GM19328 (cell line): ENCODE data around the gene ENKD1.
"Not testable (repeated sequence)": the region's sequence is repeated elsewhere in the genome, so short reads cannot be mapped to it uniquely, and the experiment has no call there.

Experiments used
- ATAC-seq: cut with Tn5 transposase; IDR thresholded peaks from one replicate; pipeline ENCODE4 v1.9.1; 2021; ENCODE audit warnings: mild to moderate bottlenecking, moderate library complexity; ENCODE audit not compliant: unreplicated experiment

The ENKD1 gene, protein sequence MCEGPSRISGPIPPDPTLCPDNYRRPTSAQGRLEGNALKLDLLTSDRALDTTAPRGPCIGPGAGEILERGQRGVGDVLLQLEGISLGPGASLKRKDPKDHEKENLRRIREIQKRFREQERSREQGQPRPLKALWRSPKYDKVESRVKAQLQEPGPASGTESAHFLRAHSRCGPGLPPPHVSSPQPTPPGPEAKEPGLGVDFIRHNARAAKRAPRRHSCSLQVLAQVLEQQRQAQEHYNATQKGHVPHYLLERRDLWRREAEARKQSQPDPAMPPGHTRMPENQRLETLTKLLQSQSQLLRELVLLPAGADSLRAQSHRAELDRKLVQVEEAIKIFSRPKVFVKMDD

GRCh38 chr16:67666559-67667452, at the start of gene ENKD1, which contains the start of gene C16orf86:
Gene ENKD1, minus strand, starts transcription at chr16:67666750. Its CDS starts 308 bp downstream, at chr16:67666442.
Gene C16orf86, plus strand, starts transcription at chr16:67666814. Its CDS starts 157 bp downstream, at chr16:67666971.
- peak; percentile 59 for ATAC-seq

DNA sequence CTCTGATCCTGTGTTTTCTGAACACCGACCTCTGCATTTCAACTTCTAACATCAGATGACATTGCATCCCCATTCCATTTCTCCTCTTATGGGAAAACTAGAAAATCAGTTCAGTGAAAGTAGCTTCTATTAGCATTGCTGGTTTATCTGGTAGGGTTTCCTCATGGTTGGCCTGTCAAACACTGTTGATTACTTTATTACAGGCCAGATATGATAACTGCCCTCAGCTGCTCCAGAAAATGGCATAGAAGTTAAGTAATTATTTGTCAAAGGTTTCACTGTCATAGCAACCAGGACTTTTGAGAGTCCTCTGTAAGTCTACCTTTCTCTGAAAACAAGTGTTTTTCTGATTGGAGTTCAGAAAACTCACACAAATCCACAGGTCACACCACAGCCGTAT, 49.5 kb upstream of the ENKD1 start:
- no peak for ATAC-seq

DNA sequence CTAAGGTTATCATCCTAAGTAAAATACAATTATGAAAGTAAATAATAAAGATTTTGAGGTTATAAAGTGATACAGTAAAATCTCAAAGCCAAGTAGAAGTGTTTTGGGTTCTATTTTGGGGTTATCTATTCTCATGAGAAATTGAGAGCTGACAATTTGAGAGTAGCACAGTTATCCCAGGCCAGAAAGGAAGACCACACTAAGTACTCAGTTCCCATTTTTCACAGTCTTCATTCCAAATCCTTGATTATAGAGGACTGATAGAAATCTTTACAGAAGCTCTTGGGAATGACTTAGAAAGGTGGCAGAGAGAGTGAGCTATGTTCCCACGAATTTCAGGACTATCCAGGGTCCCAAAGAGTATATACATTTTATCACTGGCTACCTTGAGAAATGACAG, 48.0 kb upstream of the ENKD1 start:
- ATAC-seq = no peak

- no peak for ATAC-seq
These were observed 47.2 kb upstream of the ENKD1 start for GRCh38 chr16:67713647-67714273.

GRCh38 chr16:67710607-67711006, 44.1 kb upstream of the ENKD1 start:
- ATAC-seq = no peak

DNA sequence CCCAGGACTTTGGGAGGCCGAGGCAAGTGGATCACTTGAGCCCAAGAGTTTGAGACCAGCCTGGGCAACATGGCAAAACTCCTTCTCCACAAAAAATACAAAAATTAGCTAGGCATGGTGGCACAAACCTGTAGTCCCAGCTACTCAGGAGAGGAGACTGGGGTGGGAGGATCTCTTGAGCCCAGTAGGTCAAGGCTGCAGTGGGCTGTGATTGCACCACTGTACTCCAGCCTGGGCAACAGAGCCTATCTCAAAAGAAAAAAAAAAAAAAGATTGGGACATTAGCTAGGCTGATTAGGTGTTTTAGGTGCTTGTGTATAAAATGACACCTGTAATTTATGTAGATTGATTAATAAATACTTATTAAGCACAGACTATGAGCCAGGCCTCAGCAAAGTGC, 42.5 kb upstream of the ENKD1 start:
- ATAC-seq = no peak

- no peak for ATAC-seq
These were observed 41.8 kb upstream of the ENKD1 start for GRCh38 chr16:67708368-67708771.

GRCh38 chr16:67707790-67708189, 41.2 kb upstream of the ENKD1 start:
- no peak for ATAC-seq

GRCh38 chr16:67707210-67707609, 40.7 kb upstream of the ENKD1 start:
- no peak for ATAC-seq

GRCh38 chr16:67704110-67704509, 37.6 kb upstream of the ENKD1 start:
- ATAC-seq = no peak

DNA sequence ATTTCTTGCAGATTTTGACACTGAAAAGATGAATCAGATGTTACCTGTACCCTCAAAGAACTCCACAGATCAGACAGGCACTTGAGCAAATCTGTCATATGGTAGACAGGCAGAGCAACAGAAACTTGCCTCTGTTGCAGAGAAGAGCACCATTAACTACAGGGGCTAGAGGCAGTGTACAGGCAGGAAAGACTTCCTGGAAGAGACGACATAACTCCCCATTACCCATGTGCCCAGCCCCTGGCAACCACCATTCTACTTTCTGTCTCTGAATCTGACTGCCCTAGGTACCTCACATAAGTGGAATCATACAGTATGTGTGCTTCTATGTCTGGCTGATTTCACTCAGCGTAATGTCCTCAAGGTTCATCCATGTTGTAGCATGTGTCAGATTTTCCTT, 37.1 kb upstream of the ENKD1 start:
- ATAC-seq = no peak

DNA sequence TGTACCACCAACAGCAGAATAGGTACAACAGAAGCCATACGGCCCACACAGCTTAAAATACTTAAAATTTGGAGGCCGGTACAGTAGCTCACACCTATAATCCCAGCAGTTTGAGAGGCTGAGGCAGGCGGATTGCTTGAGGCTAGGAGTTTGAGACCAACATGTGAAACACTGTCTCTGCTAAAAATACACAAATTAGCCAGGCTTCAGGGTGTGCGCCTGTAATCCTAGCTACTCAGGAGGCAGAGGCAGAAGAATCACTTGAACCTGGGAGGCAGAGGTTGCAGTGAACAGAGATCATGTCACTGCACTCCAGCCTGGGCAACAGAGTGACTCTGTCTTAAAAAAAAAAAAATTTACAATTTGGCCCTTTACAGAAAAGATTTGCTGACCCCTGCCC, 35.6 kb upstream of the ENKD1 start:
- ATAC-seq = no peak

- ATAC-seq = no peak
These were observed 34.9 kb upstream of the ENKD1 start for GRCh38 chr16:67701420-67701819.

- no peak for ATAC-seq
These were observed 32.7 kb upstream of the ENKD1 start for GRCh38 chr16:67699265-67699664.

DNA sequence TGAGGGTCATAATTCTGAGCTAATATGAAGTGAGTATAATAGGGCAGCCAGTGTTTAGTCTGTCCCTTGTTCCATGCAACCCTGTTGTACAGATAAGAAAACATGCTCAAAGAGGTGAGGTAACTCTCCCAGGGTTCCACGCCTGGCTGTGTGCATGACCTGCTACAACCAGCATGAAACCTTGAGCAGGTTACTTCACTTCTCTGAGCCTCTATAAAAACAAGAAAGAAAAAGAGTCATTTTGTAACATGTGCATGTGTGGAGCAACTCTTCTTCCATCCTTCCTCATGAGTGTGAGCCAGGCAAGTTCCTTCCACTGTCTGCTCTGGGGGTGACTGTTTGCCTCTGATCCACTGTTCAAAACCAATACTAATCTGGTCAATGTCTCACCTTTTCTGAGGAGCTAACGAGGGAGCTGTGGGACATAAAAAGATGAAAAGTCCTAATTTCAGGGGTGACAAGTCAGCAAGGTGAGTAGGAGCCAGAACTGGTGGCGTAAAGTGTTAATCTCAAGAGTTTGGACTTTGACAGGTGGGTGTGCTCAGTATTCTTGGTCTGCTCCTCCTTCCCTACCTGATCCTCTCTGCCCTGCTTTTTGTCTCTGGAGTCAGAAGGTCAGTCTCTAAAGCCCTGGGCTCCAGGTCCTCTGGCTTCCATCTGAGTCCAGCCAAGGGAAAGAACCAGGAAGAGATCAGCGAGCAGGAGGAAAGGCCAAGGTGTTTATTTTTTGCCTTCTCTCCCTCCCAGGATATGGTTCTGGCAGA, 31.1 kb upstream of the ENKD1 start:
- ATAC-seq = no peak

GRCh38 chr16:67694611-67695010, 28.1 kb upstream of the ENKD1 start:
- no peak for ATAC-seq

GRCh38 chr16:67693517-67694285, 27.2 kb upstream of the ENKD1 start:
- not testable (repeated sequence) for ATAC-seq

GRCh38 chr16:67685388-67686112, 19.0 kb upstream of the ENKD1 start:
- ATAC-seq = no peak

- ATAC-seq = no peak
These were observed 17.2 kb upstream of the ENKD1 start for GRCh38 chr16:67683767-67684166.
